OCI-LY1 (cell line): ENCODE data around the gene XPA.
A peak's percentile ranks its signal among the peaks of the same experiment; 100 is the strongest.

ENCODE experiments used
- H2AFZ ChIP-seq: fragments of 200-600 bp; sonication (generic), shearing (Covaris generic); 2 replicates; pipeline ENCODE4 v1.6.0; 2014; ENCODE audit warnings: antibody characterized with exemption, mild to moderate bottlenecking, low read length
- H3F3A ChIP-seq: fragments of 200-600 bp; sonication (generic), shearing (Covaris generic); 2 replicates; pipeline ENCODE4 v1.6.0; 2014; ENCODE audit warnings: mild to moderate bottlenecking, antibody characterized with exemption, low read length, moderate library complexity; ENCODE audit not compliant: insufficient read depth
- H3K27ac ChIP-seq: fragments of 200-600 bp; sonication (generic); 2 replicates; pipeline ENCODE4 v1.5.1; 2014; ENCODE audit warnings: low read length, mixed run types, mild to moderate bottlenecking, low read depth; ENCODE audit not compliant: poor library complexity, severe bottlenecking
- H3K27me3 ChIP-seq: fragments of 200-600 bp; sonication (generic); 2 replicates; pipeline ENCODE4 v1.6.0; 2014; ENCODE audit warnings: antibody characterized with exemption, mild to moderate bottlenecking, low read length, moderate library complexity; ENCODE audit not compliant: insufficient read depth
- H3K36me3 ChIP-seq: fragments of 200-600 bp; sonication (generic); 2 replicates; pipeline ENCODE4 v1.6.1; 2014; ENCODE audit warnings: mild to moderate bottlenecking, antibody characterized with exemption, low read length, moderate library complexity, mixed read lengths; ENCODE audit not compliant: insufficient read depth
- H3K4me1 ChIP-seq: fragments of 200-600 bp; sonication (generic); 2 replicates; pipeline ENCODE4 v1.5.1; 2014; ENCODE audit warnings: mild to moderate bottlenecking, low read length, moderate library complexity; ENCODE audit not compliant: insufficient read depth, severe bottlenecking
- H3K4me2 ChIP-seq: fragments of 200-600 bp; sonication (generic), shearing (Covaris generic); 2 replicates; pipeline ENCODE4 v1.6.1; 2014; ENCODE audit warnings: low read length
- H3K4me3 ChIP-seq: fragments of 200-600 bp; sonication (generic); 2 replicates; pipeline ENCODE4 v1.5.1; 2014; ENCODE audit warnings: low read length, low read depth, mild to moderate bottlenecking, mixed read lengths; ENCODE audit not compliant: poor library complexity, severe bottlenecking
- H3K79me2 ChIP-seq: fragments of 200-600 bp; shearing (Covaris generic); 2 replicates; pipeline ENCODE4 v1.6.1; 2016; ENCODE audit warnings: mixed run types, low read length, mixed read lengths; ENCODE audit not compliant: insufficient read depth
- H3K9ac ChIP-seq: fragments of 200-600 bp; sonication (generic), shearing (Covaris generic); 2 replicates; pipeline ENCODE4 v1.6.1; 2014; ENCODE audit warnings: mild to moderate bottlenecking, low read length, mixed read lengths
- H3K9me2 ChIP-seq: fragments of 200-600 bp; sonication (generic), shearing (Covaris generic); 2 replicates; pipeline ENCODE4 v1.6.1; 2014; ENCODE audit warnings: low read depth, mild to moderate bottlenecking, low read length, mixed read lengths
- H3K9me3 ChIP-seq: fragments of 200-600 bp; shearing (Covaris generic); 2 replicates; pipeline ENCODE4 v1.6.1; 2014; ENCODE audit warnings: low read length, mixed read lengths
- H4K20me1 ChIP-seq: fragments of 200-600 bp; sonication (generic), shearing (Covaris generic); 2 replicates; pipeline ENCODE4 v1.6.0; 2016; ENCODE audit warnings: mild to moderate bottlenecking, low read length; ENCODE audit not compliant: insufficient read depth
- CTCF ChIP-seq: fragments of 200-600 bp; sonication (generic), shearing (Covaris generic); IDR thresholded peaks from 2 replicates; pipeline ENCODE4 v1.5.1; 2017; ENCODE audit warnings: mild to moderate bottlenecking, antibody characterized with exemption, low read length, moderate library complexity, mixed read lengths
- EZH2 ChIP-seq: fragments of 200-600 bp; sonication (generic), shearing (Covaris generic); IDR thresholded peaks from 2 replicates; pipeline ENCODE4 v1.8.0; 2017; ENCODE audit warnings: borderline replicate concordance, mixed run types, mild to moderate bottlenecking, antibody characterized with exemption, low read length, moderate library complexity, mixed read lengths

The XPA gene

GRCh38 chr9:97636903-97637302 is 60.2 kb downstream of the XPA start:
- Histone ChIP-seq H3K9me3 (no peaks in the 10 kb centered on the region), H3F3A (no peaks in the 10 kb centered on the region), H3K36me3 (peaks cover 23% of the 10 kb centered on the region; the same call in 1 of the 2 replicates), H3K9ac (peak overlapping the region; percentile 41; the same call in 1 of the 2 replicates), H3K79me2 (peaks cover 87% of the 10 kb centered on the region), H3K4me2 (peak overlapping the region; percentile 68), H2AFZ (no peak overlapping the region), H3K27ac (no peak overlapping the region), H3K9me2 (no peaks in the 10 kb centered on the region), H3K4me3 (peak overlapping the region; percentile 37), H4K20me1 (no peaks in the 10 kb centered on the region), H3K27me3 (no peaks in the 10 kb centered on the region), H3K4me1 (peaks cover 43% of the 10 kb centered on the region)
- TF ChIP-seq EZH2 = no peak
- no peak for TF ChIP-seq CTCF

GRCh38 chr9:97635026-97635425 is 62.1 kb downstream of the XPA start:
- Histone ChIP-seq H4K20me1 (no peaks in the 10 kb centered on the region), H3K27ac (no peak overlapping the region), H3K9ac (peak overlapping the region; percentile 100), H3K9me2 (no peaks in the 10 kb centered on the region), H2AFZ (no peak overlapping the region), H3K27me3 (no peaks in the 10 kb centered on the region), H3K4me2 (peak overlapping the region; percentile 95), H3F3A (no peaks in the 10 kb centered on the region), H3K4me1 (peaks cover 49% of the 10 kb centered on the region), H3K4me3 (peak overlapping the region; percentile 98), H3K79me2 (peaks cover 85% of the 10 kb centered on the region), H3K36me3 (peaks cover 7% of the 10 kb centered on the region; the same call in 1 of the 2 replicates), H3K9me3 (no peaks in the 10 kb centered on the region)
- no peak for TF ChIP-seq CTCF
- TF ChIP-seq EZH2 = no peak

- Histone ChIP-seq H3K27me3 (no peaks in the 10 kb centered on the region), H3K9me3 (no peaks in the 10 kb centered on the region), H3K4me3 (peak overlapping the region; percentile 98), H3K27ac (peak overlapping the region; percentile 91), H3K4me2 (peak overlapping the region; percentile 95), H3F3A (no peaks in the 10 kb centered on the region), H4K20me1 (no peaks in the 10 kb centered on the region), H2AFZ (no peak overlapping the region), H3K36me3 (no peaks in the 10 kb centered on the region), H3K9me2 (no peaks in the 10 kb centered on the region), H3K4me1 (peaks cover 49% of the 10 kb centered on the region), H3K79me2 (peaks cover 78% of the 10 kb centered on the region), H3K9ac (peak overlapping the region; percentile 100)
- TF ChIP-seq CTCF (no peak), EZH2 (no peak)
These were observed 63.2 kb downstream of the XPA start for GRCh38 chr9:97633859-97634490.
